GM23248 (cell line): Measurements from ENCODE around the gene FXR1.

Source experiments
- EZH2 ChIP-seq: fragments of 200-600 bp; sonication (generic); IDR thresholded peaks from 2 replicates; pipeline ENCODE4 v1.6.1; 2018; ENCODE audit warnings: antibody characterized with exemption, mild to moderate bottlenecking; ENCODE audit not compliant: insufficient read depth, poor library complexity, severe bottlenecking
- EZH2phosphoT487 ChIP-seq: fragments of 200-600 bp; sonication (generic); IDR thresholded peaks from 2 replicates; pipeline ENCODE4 v1.6.1; 2018; ENCODE audit warnings: antibody characterized with exemption, moderate library complexity, mild to moderate bottlenecking, low read depth; ENCODE audit not compliant: insufficient read depth

DNA sequence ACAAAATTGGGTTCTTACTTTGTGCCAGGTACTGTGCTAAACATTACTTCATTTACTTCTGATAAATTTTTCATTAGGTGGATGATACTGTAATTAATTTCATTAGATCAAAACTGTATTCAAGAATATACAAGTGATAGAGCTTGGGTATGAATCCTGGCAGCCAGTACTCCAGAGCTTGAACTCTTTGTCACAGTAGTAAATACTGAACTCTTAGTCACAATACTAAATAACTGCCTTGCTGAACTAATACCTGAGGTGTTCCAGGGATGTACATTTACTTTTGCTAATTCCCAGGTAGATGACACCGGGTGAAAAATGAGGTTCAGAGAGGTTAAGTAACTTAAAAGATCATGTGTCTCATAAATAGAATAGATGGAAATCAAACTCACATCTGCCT is 20.3 kb downstream of the FXR1 start:
- TF ChIP-seq EZH2, result no peak
- no peak for TF ChIP-seq EZH2phosphoT487
